Mammary epithelial cell (primary cell): ENCODE data around the gene EEA1.

Source experiments
- EZH2 ChIP-seq: IDR thresholded peaks from 2 replicates; pipeline ENCODE4 v1.6.1; 2012; ENCODE audit warnings: low read length, inconsistent platforms, borderline replicate concordance
- TF ChIP-seq, protein P1 (sequence below), 2 donors: IDR thresholded peaks in 1 of 2; conservative IDR thresholded peaks in 1 of 2; 2 replicates each; pipeline ENCODE4 v1.5.1; 2011 to 2012; ENCODE audit warnings: inconsistent platforms in 2 of 2, low read length in 2 of 2, mild to moderate bottlenecking in 2 of 2, control low read depth in 1 of 2, low read depth in 1 of 2; ENCODE audit not compliant: insufficient read depth in 1 of 2; ENCODE audit errors: extremely low read depth in 1 of 2

DNA sequence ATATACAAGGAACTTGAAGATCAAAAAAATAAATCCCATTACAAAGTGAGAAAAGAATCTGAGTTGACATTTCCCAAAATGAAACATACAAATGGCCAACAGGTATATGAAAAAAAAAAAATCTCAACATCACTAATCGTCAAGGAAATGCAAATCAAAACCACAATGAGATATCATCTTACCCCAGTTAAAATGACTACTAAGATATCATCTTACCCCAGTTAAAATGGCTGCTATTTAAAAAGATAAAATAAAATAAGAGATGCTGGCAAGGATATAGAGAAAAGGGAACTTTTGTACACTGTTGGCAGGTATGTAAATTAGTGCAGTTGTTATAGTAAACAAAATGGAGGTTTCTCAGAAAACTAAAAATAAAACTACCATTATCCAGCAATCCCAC lies 181.9 kb downstream of the EEA1 start:
- TF ChIP-seq, protein P1, sequence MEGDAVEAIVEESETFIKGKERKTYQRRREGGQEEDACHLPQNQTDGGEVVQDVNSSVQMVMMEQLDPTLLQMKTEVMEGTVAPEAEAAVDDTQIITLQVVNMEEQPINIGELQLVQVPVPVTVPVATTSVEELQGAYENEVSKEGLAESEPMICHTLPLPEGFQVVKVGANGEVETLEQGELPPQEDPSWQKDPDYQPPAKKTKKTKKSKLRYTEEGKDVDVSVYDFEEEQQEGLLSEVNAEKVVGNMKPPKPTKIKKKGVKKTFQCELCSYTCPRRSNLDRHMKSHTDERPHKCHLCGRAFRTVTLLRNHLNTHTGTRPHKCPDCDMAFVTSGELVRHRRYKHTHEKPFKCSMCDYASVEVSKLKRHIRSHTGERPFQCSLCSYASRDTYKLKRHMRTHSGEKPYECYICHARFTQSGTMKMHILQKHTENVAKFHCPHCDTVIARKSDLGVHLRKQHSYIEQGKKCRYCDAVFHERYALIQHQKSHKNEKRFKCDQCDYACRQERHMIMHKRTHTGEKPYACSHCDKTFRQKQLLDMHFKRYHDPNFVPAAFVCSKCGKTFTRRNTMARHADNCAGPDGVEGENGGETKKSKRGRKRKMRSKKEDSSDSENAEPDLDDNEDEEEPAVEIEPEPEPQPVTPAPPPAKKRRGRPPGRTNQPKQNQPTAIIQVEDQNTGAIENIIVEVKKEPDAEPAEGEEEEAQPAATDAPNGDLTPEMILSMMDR (conservative IDR thresholded peaks at IDR 0.05 in 1 of 2, IDR thresholded peaks at IDR 0.05 in 1 of 2; ENCODE audit: extremely low read depth in 1 of 2, insufficient read depth in 1 of 2, low read depth in 1 of 2, low read length in 2 of 2) = no peak
- TF ChIP-seq EZH2 = no peak
